Measurements from ENCODE around the gene DRC7.

Gene DRC7

DNA sequence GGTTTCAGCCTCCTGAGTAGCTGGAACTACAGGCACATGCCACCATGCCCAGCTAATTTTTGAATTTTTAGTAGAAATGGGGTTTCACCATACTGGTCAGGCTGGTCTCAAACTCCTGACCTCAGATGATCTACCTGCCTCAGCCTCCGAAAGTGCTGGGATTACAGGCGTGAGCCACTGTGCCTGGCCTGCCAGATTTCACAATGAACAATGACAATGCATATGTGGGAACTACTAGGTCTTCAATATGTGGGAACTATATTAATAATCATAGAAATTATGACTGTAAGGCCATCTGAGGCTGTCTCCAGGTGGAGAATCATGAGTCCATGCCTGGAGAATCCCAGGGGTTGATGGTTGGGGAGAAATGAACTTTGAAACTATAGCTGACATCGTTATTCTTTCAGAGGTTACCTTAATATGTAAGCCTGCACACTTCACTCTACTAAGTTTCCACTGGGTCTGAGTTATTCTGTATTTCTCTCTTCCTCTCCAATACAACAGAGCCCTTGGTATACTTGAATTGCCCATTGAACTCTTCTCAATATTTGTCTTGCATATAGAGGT, 7.2 kb upstream of the DRC7 start:
- TF ChIP-seq, protein P1, sequence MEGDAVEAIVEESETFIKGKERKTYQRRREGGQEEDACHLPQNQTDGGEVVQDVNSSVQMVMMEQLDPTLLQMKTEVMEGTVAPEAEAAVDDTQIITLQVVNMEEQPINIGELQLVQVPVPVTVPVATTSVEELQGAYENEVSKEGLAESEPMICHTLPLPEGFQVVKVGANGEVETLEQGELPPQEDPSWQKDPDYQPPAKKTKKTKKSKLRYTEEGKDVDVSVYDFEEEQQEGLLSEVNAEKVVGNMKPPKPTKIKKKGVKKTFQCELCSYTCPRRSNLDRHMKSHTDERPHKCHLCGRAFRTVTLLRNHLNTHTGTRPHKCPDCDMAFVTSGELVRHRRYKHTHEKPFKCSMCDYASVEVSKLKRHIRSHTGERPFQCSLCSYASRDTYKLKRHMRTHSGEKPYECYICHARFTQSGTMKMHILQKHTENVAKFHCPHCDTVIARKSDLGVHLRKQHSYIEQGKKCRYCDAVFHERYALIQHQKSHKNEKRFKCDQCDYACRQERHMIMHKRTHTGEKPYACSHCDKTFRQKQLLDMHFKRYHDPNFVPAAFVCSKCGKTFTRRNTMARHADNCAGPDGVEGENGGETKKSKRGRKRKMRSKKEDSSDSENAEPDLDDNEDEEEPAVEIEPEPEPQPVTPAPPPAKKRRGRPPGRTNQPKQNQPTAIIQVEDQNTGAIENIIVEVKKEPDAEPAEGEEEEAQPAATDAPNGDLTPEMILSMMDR (IDR thresholded peaks at IDR 0.05), result no peak
- Histone ChIP-seq H3K4me2 (ENCODE audit: low read length) (no peak overlapping the region), H3K27me3 (ENCODE audit: control insufficient read depth, insufficient read depth, low read length) (no peaks in the 10 kb centered on the region), H3K9ac (no peak overlapping the region), H3K4me1 (peaks cover 8% of the 10 kb centered on the region), H3K4me3 (ENCODE audit: low read depth, low read length) (no peak overlapping the region), H2AFZ (no peak overlapping the region), H3K79me2 (no peaks in the 10 kb centered on the region), H3K27ac (no peak overlapping the region), H3K36me3 (ENCODE audit: control insufficient read depth, insufficient read depth, low read length) (no peaks in the 10 kb centered on the region), H3K9me3 (ENCODE audit: control insufficient read depth, low read length) (no peaks in the 10 kb centered on the region)

DNA sequence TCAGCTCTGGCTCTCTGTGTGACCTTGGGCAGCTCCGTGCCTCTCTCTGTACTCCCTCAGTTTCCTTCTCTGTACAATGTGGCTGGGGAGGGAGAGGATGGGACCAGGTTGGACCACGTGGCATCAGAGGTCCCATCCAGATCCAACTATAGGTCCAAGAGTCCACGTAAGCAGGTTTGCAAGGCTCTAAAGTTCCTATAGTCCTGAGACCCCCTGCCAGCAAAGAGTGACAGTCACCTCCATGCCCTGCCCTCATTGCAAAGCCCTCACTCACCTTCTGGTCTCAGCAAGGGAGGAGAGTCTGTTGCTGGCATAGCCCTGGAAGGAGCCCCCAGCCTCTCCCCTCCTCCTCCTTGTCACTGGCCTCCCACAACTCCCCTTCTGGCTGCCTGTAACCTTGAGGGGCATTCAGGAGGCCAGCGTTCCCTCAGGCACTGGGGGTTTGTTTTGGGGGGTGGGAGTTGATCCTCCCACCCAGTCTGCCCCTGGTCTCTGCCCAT, 6.1 kb upstream of the DRC7 start:
- Histone ChIP-seq H3K9ac (no peak overlapping the region), H3K27me3 (ENCODE audit: control insufficient read depth, insufficient read depth, low read length) (no peaks in the 10 kb centered on the region), H3K4me3 (ENCODE audit: low read depth, low read length) (no peak overlapping the region), H3K4me2 (ENCODE audit: low read length) (no peak overlapping the region), H3K4me1 (peaks cover 8% of the 10 kb centered on the region), H3K36me3 (ENCODE audit: control insufficient read depth, insufficient read depth, low read length) (no peaks in the 10 kb centered on the region), H3K79me2 (no peaks in the 10 kb centered on the region), H3K9me3 (ENCODE audit: control insufficient read depth, low read length) (no peaks in the 10 kb centered on the region), H2AFZ (no peak overlapping the region), H3K27ac (no peak overlapping the region)
- TF ChIP-seq, protein P1 (IDR thresholded peaks at IDR 0.05), result no peak

DNA sequence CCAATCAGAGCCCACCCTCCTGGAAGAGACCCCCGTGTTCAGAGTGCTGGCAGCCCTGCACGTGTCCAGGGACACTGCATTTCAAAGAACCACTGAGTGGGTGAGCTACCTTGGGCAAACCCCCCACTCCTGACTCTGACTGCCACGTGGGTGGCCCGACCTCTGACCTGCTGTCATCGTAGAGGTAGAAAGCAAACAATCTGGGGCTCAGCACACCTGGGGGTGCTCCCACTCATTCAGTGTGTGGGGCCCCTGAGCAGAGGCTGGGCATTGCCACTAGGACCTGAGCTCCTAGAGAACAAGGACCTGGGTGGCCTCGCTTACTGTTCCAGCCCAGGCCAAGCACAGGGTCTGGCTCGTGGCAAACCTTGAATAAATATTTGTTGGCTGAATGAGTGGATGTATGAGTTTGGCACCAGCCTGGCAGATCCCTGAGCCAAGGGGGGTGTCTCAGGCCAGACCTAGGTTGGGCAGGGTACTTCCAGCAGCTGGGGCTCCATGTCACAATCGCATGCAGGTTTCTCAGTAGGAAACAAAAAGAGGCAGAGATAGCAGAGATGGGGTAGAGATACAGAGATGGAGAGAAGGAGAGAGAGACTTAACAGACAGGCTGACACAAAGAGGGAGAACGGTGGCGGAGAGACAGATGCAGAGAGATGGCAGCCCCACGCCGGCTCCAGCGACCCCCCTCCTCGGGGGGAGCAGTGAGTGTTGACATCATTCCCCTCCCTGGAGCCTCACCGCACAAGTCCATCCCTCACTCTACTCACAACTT, 5.4 kb upstream of the DRC7 start:
- Histone ChIP-seq H3K9ac (no peak overlapping the region), H3K27ac (no peak overlapping the region), H3K4me2 (ENCODE audit: low read length) (no peak overlapping the region), H3K4me3 (ENCODE audit: low read depth, low read length) (no peak overlapping the region), H3K9me3 (ENCODE audit: control insufficient read depth, low read length) (no peaks in the 10 kb centered on the region), H3K36me3 (ENCODE audit: control insufficient read depth, insufficient read depth, low read length) (no peaks in the 10 kb centered on the region), H3K79me2 (no peaks in the 10 kb centered on the region), H3K27me3 (ENCODE audit: control insufficient read depth, insufficient read depth, low read length) (no peaks in the 10 kb centered on the region), H2AFZ (peak overlapping the region; percentile 78), H3K4me1 (peaks cover 8% of the 10 kb centered on the region)
- TF ChIP-seq, protein P1 (IDR thresholded peaks at IDR 0.05), result no peak

DNA sequence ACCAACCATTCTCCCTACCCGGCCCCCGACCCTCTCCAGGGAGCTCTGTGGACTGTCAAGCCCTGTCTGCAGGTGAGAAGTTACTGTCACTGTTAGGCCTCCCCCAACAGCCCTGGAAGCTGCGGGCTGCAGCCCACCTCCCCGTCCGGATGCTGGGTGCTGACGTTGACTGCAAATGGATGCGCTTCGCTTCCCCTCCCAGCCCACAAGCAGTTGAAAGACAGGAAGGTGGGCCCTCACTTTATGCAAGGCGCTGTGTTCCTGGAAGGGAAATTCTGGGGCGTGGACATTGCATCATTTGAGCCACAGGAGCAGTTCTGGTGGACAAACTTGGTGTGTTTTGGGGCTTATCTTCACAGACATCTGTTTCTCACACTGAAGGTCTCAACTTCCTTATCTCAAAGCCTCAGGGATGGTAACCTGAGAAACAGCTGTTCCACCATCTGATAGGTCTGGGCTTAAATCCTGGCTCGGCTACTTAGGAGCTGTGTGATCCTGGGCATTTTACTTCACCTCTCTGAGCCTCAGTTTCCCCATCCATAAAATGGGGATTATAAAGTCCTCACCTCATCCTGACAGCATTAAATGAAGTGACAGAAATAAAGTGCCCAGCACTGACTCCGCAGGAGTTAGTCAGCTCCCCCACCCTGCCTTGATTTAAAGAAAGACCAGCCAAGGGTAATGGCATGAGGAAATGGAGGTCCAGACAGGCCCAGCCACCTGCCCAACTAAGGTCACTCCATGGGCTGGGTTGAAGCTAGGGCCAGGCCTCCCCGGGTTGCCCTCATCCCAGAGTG, 4.6 kb upstream of the DRC7 start:
- TF ChIP-seq, protein P1 (IDR thresholded peaks at IDR 0.05), result no peak
- Histone ChIP-seq H3K4me3 (ENCODE audit: low read depth, low read length) (no peak overlapping the region), H3K27me3 (ENCODE audit: control insufficient read depth, insufficient read depth, low read length) (no peaks in the 10 kb centered on the region), H2AFZ (peak overlapping the region; percentile 78), H3K79me2 (no peaks in the 10 kb centered on the region), H3K27ac (no peak overlapping the region), H3K36me3 (ENCODE audit: control insufficient read depth, insufficient read depth, low read length) (no peaks in the 10 kb centered on the region), H3K4me1 (peaks cover 8% of the 10 kb centered on the region), H3K9ac (no peak overlapping the region), H3K4me2 (ENCODE audit: low read length) (no peak overlapping the region), H3K9me3 (ENCODE audit: control insufficient read depth, low read length) (no peaks in the 10 kb centered on the region)

All from parathyroid adenoma (tissue), 2 donors.